Measurements from ENCODE around the gene ANKRD33. TPM values are rescaled to one million over a fixed set of nuclear protein-coding genes. Genes with fewer than 3 reads are reported as not detected.

Gene ANKRD33
- total RNA-seq, 4 donors from 2014 or later, result not detected

GRCh38 chr12:51922762-51923505 lies 35.0 kb downstream of the ANKRD33 start:
- no peaks in the 10 kb centered on the region for H3K27me3 ChIP-seq
- peak; percentile 21 to 29 for DNase-seq
- peak overlapping the region in 2 of 3 donors; percentile 52 to 68 for H3K27ac ChIP-seq
- H3K4me1 ChIP-seq, result peaks cover 11 to 20% of the 10 kb centered on the region in 2 donors
- H3K4me3 ChIP-seq (replicated peaks in 1 of 3), result no peak overlapping the region
- H3K9me3 ChIP-seq, result no peaks in the 10 kb centered on the region
- TF ChIP-seq POLR2A (IDR thresholded peaks at IDR 0.05) (no peak), CTCF (IDR thresholded peaks at IDR 0.05) (no peak)
- H3K36me3 ChIP-seq, result no peaks in the 10 kb centered on the region
- WGBS, 2 donors, result 47 to 51% methylated on average over 9 to 16 of the region's 16 CpGs
- intact Hi-C loops (cut with DNase I), result loop anchor here (10.0 kb wide), 1 partner anchor 62 kb away; no protein-coding TSS in a partner anchor

- H3K27ac ChIP-seq, result peak overlapping the region in 2 of 3 donors; percentile 52 to 68
These were observed 35.8 kb downstream of the ANKRD33 start for GRCh38 chr12:51923506-51924365.

DNA sequence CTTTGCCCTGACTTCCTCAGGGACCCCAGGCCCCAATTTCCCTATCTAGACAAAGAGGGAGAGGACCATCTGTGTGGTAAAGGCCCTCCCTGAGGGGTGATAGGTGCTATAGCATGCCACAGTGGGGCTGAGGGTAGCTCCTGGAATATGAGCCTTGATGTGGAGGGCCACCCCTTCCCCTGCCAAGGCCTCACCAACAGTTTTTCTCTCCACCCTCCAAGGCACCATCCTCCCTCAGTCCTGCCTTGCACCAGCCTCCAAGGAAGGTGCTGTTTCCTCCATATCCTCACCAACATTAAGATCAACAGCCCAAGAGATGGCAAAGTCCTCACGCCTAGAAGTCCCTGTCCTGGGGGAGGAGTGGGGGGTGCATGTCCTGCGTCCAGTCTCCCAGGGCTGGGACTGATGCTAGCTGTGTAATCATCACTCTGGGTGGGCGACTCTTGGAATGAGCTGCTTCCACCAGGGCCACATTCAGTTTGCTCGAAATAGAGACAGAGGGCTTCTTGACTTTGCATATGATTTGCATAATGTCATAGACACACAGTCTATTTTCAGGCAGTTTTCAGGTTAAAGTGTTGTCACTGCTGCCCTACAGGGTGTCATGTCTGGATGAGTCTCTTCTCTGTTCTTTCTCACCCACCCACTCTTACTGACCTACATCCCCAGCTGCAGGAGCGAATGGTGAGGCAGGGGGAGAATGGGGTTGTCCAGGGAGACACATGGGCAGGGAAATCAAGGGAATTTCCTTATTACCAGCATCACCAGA lies 36.8 kb downstream of the ANKRD33 start:
- no peak overlapping the region for H3K4me3 ChIP-seq (replicated peaks in 1 of 3)
- H3K27me3 ChIP-seq, result no peaks in the 10 kb centered on the region
- no peaks in the 10 kb centered on the region for H3K9me3 ChIP-seq
- H3K36me3 ChIP-seq, result no peaks in the 10 kb centered on the region
- WGBS, 2 donors, result 92 to 94% methylated on average over 5 of the region's 5 CpGs
- H3K27ac ChIP-seq, result no peak overlapping the region
- TF ChIP-seq POLR2A (IDR thresholded peaks at IDR 0.05) (no peak), CTCF (IDR thresholded peaks at IDR 0.05) (no peak)
- intact Hi-C loops (cut with DNase I), result loop anchor here (10.0 kb wide), 1 partner anchor 60 kb away; no protein-coding TSS in a partner anchor
- peaks cover 11 to 20% of the 10 kb centered on the region in 2 donors for H3K4me1 ChIP-seq
- DNase-seq, result no peak

More at GRCh38 chr12:51923506-51924365, 35.8 kb downstream of the ANKRD33 start:
- peak; percentile 42 to 50 for DNase-seq
- intact Hi-C loops (cut with DNase I), result loop anchor here (10.0 kb wide), 1 partner anchor 61 kb away; no protein-coding TSS in a partner anchor
- Histone ChIP-seq H3K4me1 (peaks cover 11 to 20% of the 10 kb centered on the region in 2 donors), H3K36me3 (no peaks in the 10 kb centered on the region), H3K9me3 (no peaks in the 10 kb centered on the region), H3K27me3 (no peaks in the 10 kb centered on the region), H3K4me3 (replicated peaks in 1 of 3) (no peak overlapping the region)
- WGBS, 2 donors, result 49 to 53% methylated on average over 14 to 19 of the region's 31 CpGs
- TF ChIP-seq CTCF (IDR thresholded peaks at IDR 0.05), result peak; percentile 46 to 92 (median 64)
- no peak for TF ChIP-seq POLR2A (IDR thresholded peaks at IDR 0.05)

DNA sequence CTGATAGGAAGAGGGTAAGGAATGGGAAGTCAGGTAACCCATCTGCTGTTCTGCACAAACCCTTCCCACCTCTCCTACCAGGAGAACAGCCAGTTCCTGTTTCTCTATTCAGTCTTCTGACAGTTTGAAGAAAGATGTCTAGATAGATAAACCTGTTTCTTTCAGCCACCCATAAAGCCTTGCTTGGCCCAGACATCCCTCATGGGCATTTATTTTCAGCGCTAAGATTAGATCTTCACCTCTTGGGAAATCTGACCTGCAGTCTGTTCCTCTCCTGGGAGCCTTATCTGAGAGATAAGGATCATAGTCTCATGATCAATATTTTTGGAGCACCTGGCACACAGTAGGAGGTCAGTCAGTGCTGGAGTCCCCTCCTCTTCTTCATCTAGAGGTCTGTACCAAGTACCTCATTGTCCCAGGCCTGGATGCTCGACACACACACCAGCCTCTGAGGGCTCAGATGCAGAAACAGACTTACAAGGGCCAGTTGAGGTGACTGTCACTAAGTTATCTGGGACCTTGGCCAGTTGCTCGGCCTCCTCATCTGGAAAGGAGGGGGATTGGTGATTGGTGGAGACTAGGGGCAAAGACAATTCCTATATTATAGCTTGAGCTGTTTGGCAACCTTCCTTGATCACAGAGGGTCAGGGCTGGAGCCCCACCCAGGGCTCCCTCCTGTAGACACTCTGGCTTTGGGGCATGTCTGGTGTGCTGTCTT lies 37.6 kb downstream of the ANKRD33 start:
- intact Hi-C loops (cut with DNase I), result loop anchor here (10.0 kb wide), 1 partner anchor 59 kb away; no protein-coding TSS in a partner anchor

More for the DNA sequence above, 37.6 kb downstream of the ANKRD33 start:
- H3K27me3 ChIP-seq, result no peaks in the 10 kb centered on the region
- H3K27ac ChIP-seq, result peak overlapping the region in 2 of 3 donors; percentile 10 to 17
- TF ChIP-seq CTCF (IDR thresholded peaks at IDR 0.05) (no peak), POLR2A (IDR thresholded peaks at IDR 0.05) (no peak)
- 74 to 89% methylated on average over 3 of the region's 3 CpGs for WGBS, 2 donors
- H3K36me3 ChIP-seq, result no peaks in the 10 kb centered on the region
- DNase-seq, result no peak
- H3K9me3 ChIP-seq, result no peaks in the 10 kb centered on the region
- no peak overlapping the region for H3K4me3 ChIP-seq (replicated peaks in 1 of 3)
- H3K4me1 ChIP-seq, result peaks cover 11 to 20% of the 10 kb centered on the region in 2 donors

Data from thyroid gland (tissue), 4 donors.